Measurements from ENCODE around the gene CDC42EP5.

GRCh38 chr19:54485851-54486250, 12.8 kb upstream of the CDC42EP5 start:
- TF ChIP-seq FOXA1 (IDR thresholded peaks at IDR 0.05), result no peak
- no peak for TF ChIP-seq ZBTB33 (IDR thresholded peaks at IDR 0.05)
